Measurements from ENCODE around the gene B3GAT3. TPM values are rescaled to one million over a fixed set of nuclear protein-coding genes. Genes with fewer than 3 reads are reported as not detected.

The B3GAT3 gene
- polyA plus RNA-seq (2012; ENCODE audit: low read depth, missing spikeins): 31.9 TPM

GRCh38 chr11:62621567-62622470 lies at the start of gene B3GAT3:
Gene B3GAT3, minus strand, starts transcription at chr11:62621986. Its CDS starts 39 bp downstream, at chr11:62621947.
- peak; percentile 96 for FAIRE-seq
- TF ChIP-seq TAF1 (IDR thresholded peaks at IDR 0.05; ENCODE audit: low read depth, low read length): peak; percentile 21; the same call in 1 of the 2 replicates
- TF ChIP-seq POU2F2 (IDR thresholded peaks at IDR 0.05; ENCODE audit: low read depth, low read length): peak; percentile 23; the same call in 1 of the 2 replicates
- peak; percentile 81 for TF ChIP-seq POLR2AphosphoS5 (IDR thresholded peaks at IDR 0.05; ENCODE audit: low read depth, low read length)
- peak; percentile 64 for TF ChIP-seq POLR2A (IDR thresholded peaks at IDR 0.05; ENCODE audit: low read depth, low read length)
- TF ChIP-seq SPI1 (IDR thresholded peaks at IDR 0.05; ENCODE audit: low read depth, low read length): no peak
- DNase-seq (ENCODE audit: insufficient read length, low spot score): peak; percentile 98

- DNase-seq (ENCODE audit: insufficient read length, low spot score): no peak
- no peak for TF ChIP-seq SPI1 (IDR thresholded peaks at IDR 0.05; ENCODE audit: low read depth, low read length)
- TF ChIP-seq POLR2AphosphoS5 (IDR thresholded peaks at IDR 0.05; ENCODE audit: low read depth, low read length): no peak; the same call in 1 of the 2 replicates
- 0 out of 2 replicates have a peak, but pooled peaks have one; percentile 37 for TF ChIP-seq POLR2A (IDR thresholded peaks at IDR 0.05; ENCODE audit: low read depth, low read length)
- no peak for TF ChIP-seq POU2F2 (IDR thresholded peaks at IDR 0.05; ENCODE audit: low read depth, low read length)
- no peak for FAIRE-seq
These were observed 49.4 kb upstream of the B3GAT3 start for GRCh38 chr11:62671236-62671607.

- TF ChIP-seq TAF1 (IDR thresholded peaks at IDR 0.05; ENCODE audit: low read depth, low read length): no peak
- no peak for TF ChIP-seq PAX5 (IDR thresholded peaks at IDR 0.05; ENCODE audit: insufficient read depth, low read length, severe bottlenecking)
- TF ChIP-seq POU2F2 (IDR thresholded peaks at IDR 0.05; ENCODE audit: low read depth, low read length): no peak
- no peak for TF ChIP-seq POLR2AphosphoS5 (IDR thresholded peaks at IDR 0.05; ENCODE audit: low read depth, low read length)
- TF ChIP-seq POLR2A (IDR thresholded peaks at IDR 0.05; ENCODE audit: low read depth, low read length): no peak
- no peak for TF ChIP-seq SPI1 (IDR thresholded peaks at IDR 0.05; ENCODE audit: low read depth, low read length)
- FAIRE-seq (no peak), DNase-seq (ENCODE audit: insufficient read length, low spot score) (no peak)
These were observed 47.8 kb upstream of the B3GAT3 start for GRCh38 chr11:62669420-62670161.

GRCh38 chr11:62667460-62667859 lies 45.7 kb upstream of the B3GAT3 start:
- FAIRE-seq: no peak
- DNase-seq (ENCODE audit: insufficient read length, low spot score): no peak
- TF ChIP-seq POU2F2 (IDR thresholded peaks at IDR 0.05; ENCODE audit: low read depth, low read length) (no peak), SPI1 (IDR thresholded peaks at IDR 0.05; ENCODE audit: low read depth, low read length) (no peak), POLR2AphosphoS5 (IDR thresholded peaks at IDR 0.05; ENCODE audit: low read depth, low read length) (no peak), PAX5 (IDR thresholded peaks at IDR 0.05; ENCODE audit: insufficient read depth, low read length, severe bottlenecking) (no peak), TAF1 (IDR thresholded peaks at IDR 0.05; ENCODE audit: low read depth, low read length) (no peak), POLR2A (IDR thresholded peaks at IDR 0.05; ENCODE audit: low read depth, low read length) (no peak)

GRCh38 chr11:62666259-62666926 lies 44.6 kb upstream of the B3GAT3 start:
- DNase-seq (ENCODE audit: insufficient read length, low spot score): no peak
- TF ChIP-seq POLR2A (IDR thresholded peaks at IDR 0.05; ENCODE audit: low read depth, low read length): peak; percentile 20; the same call in 1 of the 2 replicates
- TF ChIP-seq TAF1 (IDR thresholded peaks at IDR 0.05; ENCODE audit: low read depth, low read length): no peak
- TF ChIP-seq POU2F2 (IDR thresholded peaks at IDR 0.05; ENCODE audit: low read depth, low read length): no peak
- TF ChIP-seq SPI1 (IDR thresholded peaks at IDR 0.05; ENCODE audit: low read depth, low read length): no peak
- peak; percentile 49; the same call in 1 of the 2 replicates for TF ChIP-seq POLR2AphosphoS5 (IDR thresholded peaks at IDR 0.05; ENCODE audit: low read depth, low read length)
- TF ChIP-seq PAX5 (IDR thresholded peaks at IDR 0.05; ENCODE audit: insufficient read depth, low read length, severe bottlenecking): no peak
- no peak for FAIRE-seq

- no peak for TF ChIP-seq POU2F2 (IDR thresholded peaks at IDR 0.05; ENCODE audit: low read depth, low read length)
- 0 out of 2 replicates have a peak, but pooled peaks have one; percentile 3 for TF ChIP-seq POLR2AphosphoS5 (IDR thresholded peaks at IDR 0.05; ENCODE audit: low read depth, low read length)
- TF ChIP-seq PAX5 (IDR thresholded peaks at IDR 0.05; ENCODE audit: insufficient read depth, low read length, severe bottlenecking): no peak
- FAIRE-seq: peak; percentile 47
- no peak for DNase-seq (ENCODE audit: insufficient read length, low spot score)
These were observed 43.9 kb upstream of the B3GAT3 start for GRCh38 chr11:62665599-62666258.

- TF ChIP-seq TAF1 (IDR thresholded peaks at IDR 0.05; ENCODE audit: low read depth, low read length) (peak; percentile 97), POLR2A (IDR thresholded peaks at IDR 0.05; ENCODE audit: low read depth, low read length) (peak; percentile 100), PAX5 (IDR thresholded peaks at IDR 0.05; ENCODE audit: insufficient read depth, low read length, severe bottlenecking) (peak; percentile 70), POU2F2 (IDR thresholded peaks at IDR 0.05; ENCODE audit: low read depth, low read length) (peak; percentile 94), POLR2AphosphoS5 (IDR thresholded peaks at IDR 0.05; ENCODE audit: low read depth, low read length) (peak; percentile 99), SPI1 (IDR thresholded peaks at IDR 0.05; ENCODE audit: low read depth, low read length) (peak; percentile 37)
- DNase-seq (ENCODE audit: insufficient read length, low spot score): peak; percentile 92
- peak; percentile 81 for FAIRE-seq
These were observed 43.4 kb upstream of the B3GAT3 start, which contains the start of the genes C11orf98 and CSKMT for GRCh38 chr11:62665075-62665598. Gene C11orf98, minus strand, starts transcription at chr11:62665210. Its CDS starts 41 bp downstream, at chr11:62665169. Gene CSKMT, plus strand, starts transcription at chr11:62665312. Its CDS starts 568 bp downstream, at chr11:62665880.

Measured in GM12891 (cell line).